ENCODE results near the gene ARPC2. TPM values are rescaled to one million over a fixed set of nuclear protein-coding genes. Genes with fewer than 3 reads are reported as not detected.

Gene ARPC2
- total RNA-seq, 1 experiment from 2014 or later = 187 TPM

DNA sequence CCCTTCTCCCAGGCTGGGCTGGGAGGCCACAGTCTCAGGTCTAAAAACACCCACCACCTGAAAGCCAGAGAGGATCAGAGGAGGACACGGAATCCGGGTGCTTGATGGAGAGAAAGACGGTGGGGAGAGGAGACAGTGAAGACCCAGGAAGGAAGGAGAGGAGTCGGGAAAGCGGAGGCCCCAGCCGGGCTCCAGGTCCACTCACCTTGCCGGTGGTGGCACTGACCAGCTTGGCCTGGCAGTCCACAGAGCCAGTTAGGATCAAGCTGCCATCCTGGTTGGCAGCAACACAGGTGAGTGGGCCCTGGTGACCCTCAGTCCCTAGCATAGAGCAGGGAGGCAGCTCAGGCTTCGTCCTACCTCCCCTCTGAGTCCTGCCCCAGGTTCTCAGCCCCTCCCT is 48.6 kb downstream of the ARPC2 start:
- no peaks in the 10 kb centered on the region for H3K9me3 ChIP-seq (ENCODE audit: control insufficient read depth in 1 of 2, insufficient read depth in 1 of 2, low read depth in 1 of 2, low read length in 2 of 2)
- TF ChIP-seq CEBPB (IDR thresholded peaks at IDR 0.05; ENCODE audit: low read depth) (no peak), RAD21 (IDR thresholded peaks at IDR 0.05; ENCODE audit: low read depth) (no peak), POLR2A (IDR thresholded peaks at IDR 0.05; ENCODE audit: borderline replicate concordance, extremely low read depth, insufficient read depth, insufficient read length) (no peak), FOSL1 (IDR thresholded peaks at IDR 0.05; ENCODE audit: low read depth) (no peak), CBX3 (IDR thresholded peaks at IDR 0.05; ENCODE audit: low read depth) (no peak), EZH2phosphoT487 (IDR thresholded peaks at IDR 0.05; ENCODE audit: borderline replicate concordance) (no peak), EZH2 (IDR thresholded peaks at IDR 0.05) (no peak), ELF1 (IDR thresholded peaks at IDR 0.05; ENCODE audit: borderline replicate concordance, low read depth) (no peak), POLR2AphosphoS5 (IDR thresholded peaks at IDR 0.05; ENCODE audit: low read depth, low read length) (no peak), TCF7L2 (IDR thresholded peaks at IDR 0.05; ENCODE audit: borderline replicate concordance, extremely low read depth, insufficient read depth, insufficient read length) (no peak), JUND (IDR thresholded peaks at IDR 0.05) (no peak)
- TF ChIP-seq, protein P1, sequence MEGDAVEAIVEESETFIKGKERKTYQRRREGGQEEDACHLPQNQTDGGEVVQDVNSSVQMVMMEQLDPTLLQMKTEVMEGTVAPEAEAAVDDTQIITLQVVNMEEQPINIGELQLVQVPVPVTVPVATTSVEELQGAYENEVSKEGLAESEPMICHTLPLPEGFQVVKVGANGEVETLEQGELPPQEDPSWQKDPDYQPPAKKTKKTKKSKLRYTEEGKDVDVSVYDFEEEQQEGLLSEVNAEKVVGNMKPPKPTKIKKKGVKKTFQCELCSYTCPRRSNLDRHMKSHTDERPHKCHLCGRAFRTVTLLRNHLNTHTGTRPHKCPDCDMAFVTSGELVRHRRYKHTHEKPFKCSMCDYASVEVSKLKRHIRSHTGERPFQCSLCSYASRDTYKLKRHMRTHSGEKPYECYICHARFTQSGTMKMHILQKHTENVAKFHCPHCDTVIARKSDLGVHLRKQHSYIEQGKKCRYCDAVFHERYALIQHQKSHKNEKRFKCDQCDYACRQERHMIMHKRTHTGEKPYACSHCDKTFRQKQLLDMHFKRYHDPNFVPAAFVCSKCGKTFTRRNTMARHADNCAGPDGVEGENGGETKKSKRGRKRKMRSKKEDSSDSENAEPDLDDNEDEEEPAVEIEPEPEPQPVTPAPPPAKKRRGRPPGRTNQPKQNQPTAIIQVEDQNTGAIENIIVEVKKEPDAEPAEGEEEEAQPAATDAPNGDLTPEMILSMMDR (IDR thresholded peaks at IDR 0.05 in 2 of 3, conservative IDR thresholded peaks at IDR 0.05 in 1 of 3; ENCODE audit: borderline replicate concordance in 1 of 3, insufficient read depth in 1 of 3, low read depth in 2 of 3, low read length in 2 of 3) = no peak
- TF ChIP-seq, protein P2, sequence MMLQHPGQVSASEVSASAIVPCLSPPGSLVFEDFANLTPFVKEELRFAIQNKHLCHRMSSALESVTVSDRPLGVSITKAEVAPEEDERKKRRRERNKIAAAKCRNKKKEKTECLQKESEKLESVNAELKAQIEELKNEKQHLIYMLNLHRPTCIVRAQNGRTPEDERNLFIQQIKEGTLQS (IDR thresholded peaks at IDR 0.05) = no peak
- TF ChIP-seq, protein P3, sequence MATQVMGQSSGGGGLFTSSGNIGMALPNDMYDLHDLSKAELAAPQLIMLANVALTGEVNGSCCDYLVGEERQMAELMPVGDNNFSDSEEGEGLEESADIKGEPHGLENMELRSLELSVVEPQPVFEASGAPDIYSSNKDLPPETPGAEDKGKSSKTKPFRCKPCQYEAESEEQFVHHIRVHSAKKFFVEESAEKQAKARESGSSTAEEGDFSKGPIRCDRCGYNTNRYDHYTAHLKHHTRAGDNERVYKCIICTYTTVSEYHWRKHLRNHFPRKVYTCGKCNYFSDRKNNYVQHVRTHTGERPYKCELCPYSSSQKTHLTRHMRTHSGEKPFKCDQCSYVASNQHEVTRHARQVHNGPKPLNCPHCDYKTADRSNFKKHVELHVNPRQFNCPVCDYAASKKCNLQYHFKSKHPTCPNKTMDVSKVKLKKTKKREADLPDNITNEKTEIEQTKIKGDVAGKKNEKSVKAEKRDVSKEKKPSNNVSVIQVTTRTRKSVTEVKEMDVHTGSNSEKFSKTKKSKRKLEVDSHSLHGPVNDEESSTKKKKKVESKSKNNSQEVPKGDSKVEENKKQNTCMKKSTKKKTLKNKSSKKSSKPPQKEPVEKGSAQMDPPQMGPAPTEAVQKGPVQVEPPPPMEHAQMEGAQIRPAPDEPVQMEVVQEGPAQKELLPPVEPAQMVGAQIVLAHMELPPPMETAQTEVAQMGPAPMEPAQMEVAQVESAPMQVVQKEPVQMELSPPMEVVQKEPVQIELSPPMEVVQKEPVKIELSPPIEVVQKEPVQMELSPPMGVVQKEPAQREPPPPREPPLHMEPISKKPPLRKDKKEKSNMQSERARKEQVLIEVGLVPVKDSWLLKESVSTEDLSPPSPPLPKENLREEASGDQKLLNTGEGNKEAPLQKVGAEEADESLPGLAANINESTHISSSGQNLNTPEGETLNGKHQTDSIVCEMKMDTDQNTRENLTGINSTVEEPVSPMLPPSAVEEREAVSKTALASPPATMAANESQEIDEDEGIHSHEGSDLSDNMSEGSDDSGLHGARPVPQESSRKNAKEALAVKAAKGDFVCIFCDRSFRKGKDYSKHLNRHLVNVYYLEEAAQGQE (IDR thresholded peaks at IDR 0.05; ENCODE audit: low read depth) = no peak
- TF ChIP-seq, protein P4, sequence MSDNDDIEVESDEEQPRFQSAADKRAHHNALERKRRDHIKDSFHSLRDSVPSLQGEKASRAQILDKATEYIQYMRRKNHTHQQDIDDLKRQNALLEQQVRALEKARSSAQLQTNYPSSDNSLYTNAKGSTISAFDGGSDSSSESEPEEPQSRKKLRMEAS (IDR thresholded peaks at IDR 0.05) = no peak
- no peak for DNase-seq (ENCODE audit: low read depth, low spot score)
- peaks cover 12% of the 10 kb centered on the region for H3K79me2 ChIP-seq (ENCODE audit: insufficient read depth, low read length)
- H3K27me3 ChIP-seq (ENCODE audit: insufficient read depth, low read length) = no peaks in the 10 kb centered on the region
- no peaks in the 10 kb centered on the region for H3K9me2 ChIP-seq (ENCODE audit: insufficient read depth)
- no peak overlapping the region for H3K4me2 ChIP-seq (ENCODE audit: low read length)
- no peak for ATAC-seq
- H4K20me1 ChIP-seq (ENCODE audit: insufficient read depth) = no peaks in the 10 kb centered on the region
- H3K4me3 ChIP-seq (replicated peaks in 1 of 2; ENCODE audit: low read depth in 1 of 2, low read length in 2 of 2) = no peak overlapping the region
- intact Hi-C loops (cut with micrococcal nuclease) = no loop called here
- H3K27ac ChIP-seq (ENCODE audit: low read depth, low read length) = no peak overlapping the region
- no peak overlapping the region for H3K9ac ChIP-seq (ENCODE audit: low read length)
- H3K36me3 ChIP-seq (ENCODE audit: control insufficient read depth in 1 of 2, insufficient read depth in 2 of 2, low read length in 2 of 2) = peaks cover 12 to 14% of the 10 kb centered on the region in 2 experiments; a peak in 3 of 4 replicates
- POLR2A ChIA-PET = no interaction called here
- no peak overlapping the region for H2AFZ ChIP-seq (ENCODE audit: low read depth, low read length, poor library complexity, severe bottlenecking)
- CTCF ChIA-PET = no interaction called here
- no TSS peak for BruUV-seq (replicated peaks)
- peaks cover 0 to 12% of the 10 kb centered on the region in 2 experiments; a peak in 1 of 4 replicates for H3K4me1 ChIP-seq (ENCODE audit: control insufficient read depth in 1 of 2, insufficient read depth in 2 of 2, low read length in 2 of 2)
- RAD21 ChIA-PET (ENCODE audit: low non-redundant PET in 1 of 2, low total read pairs in 2 of 2, uncharacterized antibody in 2 of 2, unreplicated experiment in 2 of 2) = no interaction called here

Data from HCT116 (cell line).